GM06990 (cell line): ENCODE results near the gene CDYL.
"Not testable (repeated sequence)": the region's sequence is repeated elsewhere in the genome, so short reads cannot be mapped to it uniquely, and the experiment has no call there.

Experiments used
- DNase-seq: peaks from one replicate; pipeline ENCODE4 v3.0.0-alpha.2; 2011; ENCODE audit not compliant: insufficient read length; ENCODE audit errors: extremely low read depth
- H3K27me3 ChIP-seq: replicated peaks from 2 replicates; pipeline ENCODE4 v1.6.0; 2011; ENCODE audit warnings: low read length; ENCODE audit not compliant: control insufficient read depth, insufficient read depth
- H3K36me3 ChIP-seq: 2 replicates; pipeline ENCODE4 v1.5.1; 2011; ENCODE audit warnings: low read length; ENCODE audit not compliant: control insufficient read depth, insufficient read depth
- H3K4me3 ChIP-seq: replicated peaks from 2 replicates; pipeline ENCODE4 v1.5.1; 2011; ENCODE audit warnings: low read depth, mild to moderate bottlenecking, control low read depth, low read length
- TF ChIP-seq, protein P1 (sequence below): IDR thresholded peaks from 2 replicates; pipeline ENCODE4 v1.5.1; 2011; ENCODE audit warnings: low read length, control low read depth, mild to moderate bottlenecking, inconsistent platforms; ENCODE audit not compliant: insufficient read depth, poor library complexity, severe bottlenecking

CDYL gene

DNA sequence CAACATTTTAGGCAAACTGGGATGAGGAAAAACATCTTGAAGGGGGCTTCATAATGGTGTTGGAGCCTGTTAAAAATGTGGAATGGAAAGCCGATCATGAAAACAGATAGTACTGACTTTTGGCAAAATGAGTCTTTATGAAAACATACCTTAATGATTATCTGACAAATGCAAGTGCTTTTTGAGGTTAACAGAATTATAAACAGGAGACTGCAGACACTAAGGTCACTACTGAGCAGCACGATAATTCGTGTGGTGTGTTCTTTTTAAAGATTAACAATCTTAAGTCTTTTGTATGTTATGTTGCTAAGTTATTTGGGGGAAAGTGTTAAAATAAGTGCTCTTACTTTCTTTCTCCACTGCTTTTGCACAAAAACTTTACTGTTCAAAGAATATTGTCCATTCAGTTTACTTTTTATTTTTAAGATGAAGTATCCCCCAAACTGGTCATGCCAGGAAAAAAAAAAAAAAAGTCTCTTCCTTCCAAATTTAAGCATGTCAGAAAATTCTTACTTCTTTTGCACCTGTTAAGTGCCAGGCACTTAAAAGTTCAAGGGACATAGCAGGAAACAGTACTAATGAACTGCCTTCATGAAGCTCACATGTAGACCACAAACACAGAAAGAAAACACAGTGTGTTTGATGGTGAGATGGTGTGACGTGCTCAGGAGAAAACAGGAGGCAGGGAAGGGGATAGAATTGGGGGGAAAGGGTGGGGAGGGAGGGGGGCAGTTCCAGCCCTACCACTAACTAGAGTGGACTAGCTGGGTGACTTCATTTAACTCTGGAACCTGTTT is 73.2 kb downstream of the CDYL start:
- Histone ChIP-seq H3K4me3 (no peak overlapping the region), H3K27me3 (no peaks in the 10 kb centered on the region), H3K36me3 (no peaks in the 10 kb centered on the region)
- TF ChIP-seq, protein P1, sequence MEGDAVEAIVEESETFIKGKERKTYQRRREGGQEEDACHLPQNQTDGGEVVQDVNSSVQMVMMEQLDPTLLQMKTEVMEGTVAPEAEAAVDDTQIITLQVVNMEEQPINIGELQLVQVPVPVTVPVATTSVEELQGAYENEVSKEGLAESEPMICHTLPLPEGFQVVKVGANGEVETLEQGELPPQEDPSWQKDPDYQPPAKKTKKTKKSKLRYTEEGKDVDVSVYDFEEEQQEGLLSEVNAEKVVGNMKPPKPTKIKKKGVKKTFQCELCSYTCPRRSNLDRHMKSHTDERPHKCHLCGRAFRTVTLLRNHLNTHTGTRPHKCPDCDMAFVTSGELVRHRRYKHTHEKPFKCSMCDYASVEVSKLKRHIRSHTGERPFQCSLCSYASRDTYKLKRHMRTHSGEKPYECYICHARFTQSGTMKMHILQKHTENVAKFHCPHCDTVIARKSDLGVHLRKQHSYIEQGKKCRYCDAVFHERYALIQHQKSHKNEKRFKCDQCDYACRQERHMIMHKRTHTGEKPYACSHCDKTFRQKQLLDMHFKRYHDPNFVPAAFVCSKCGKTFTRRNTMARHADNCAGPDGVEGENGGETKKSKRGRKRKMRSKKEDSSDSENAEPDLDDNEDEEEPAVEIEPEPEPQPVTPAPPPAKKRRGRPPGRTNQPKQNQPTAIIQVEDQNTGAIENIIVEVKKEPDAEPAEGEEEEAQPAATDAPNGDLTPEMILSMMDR, result no peak
- no peak for DNase-seq

DNA sequence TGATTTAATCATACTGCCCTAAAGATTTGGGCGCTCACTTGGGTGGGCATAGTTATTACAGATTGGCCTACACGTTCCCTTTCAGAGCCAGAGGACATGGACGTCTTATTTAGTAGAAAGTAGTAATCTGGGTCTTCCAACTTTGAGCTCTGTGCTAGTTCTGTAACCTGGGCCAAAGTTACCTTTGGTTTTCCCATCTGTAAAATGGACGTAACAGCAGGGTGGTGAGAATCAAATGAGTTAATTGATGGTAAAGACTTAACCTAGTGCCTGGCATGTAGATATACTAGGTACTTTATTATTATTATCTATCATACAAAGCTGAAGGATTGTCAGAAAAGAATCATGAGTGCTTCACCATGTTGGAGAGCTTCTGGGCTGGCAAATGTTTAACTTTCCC is 74.8 kb downstream of the CDYL start:
- Histone ChIP-seq H3K4me3 (no peak overlapping the region), H3K36me3 (no peaks in the 10 kb centered on the region), H3K27me3 (no peaks in the 10 kb centered on the region)
- DNase-seq, result no peak
- TF ChIP-seq, protein P1, result no peak

GRCh38 chr6:4852186-4852585 is 76.0 kb downstream of the CDYL start:
- not testable (repeated sequence) for H3K4me3 ChIP-seq, H3K36me3 ChIP-seq, H3K27me3 ChIP-seq, DNase-seq

- TF ChIP-seq, protein P1, result no peak
- H3K36me3 ChIP-seq, result no peaks in the 10 kb centered on the region
- no peak for DNase-seq
- no peak overlapping the region for H3K4me3 ChIP-seq
- H3K27me3 ChIP-seq, result no peaks in the 10 kb centered on the region
Measured at GRCh38 chr6:4852938-4853337, 76.7 kb downstream of the CDYL start.

- no peak for DNase-seq
- TF ChIP-seq, protein P1, result no peak
- Histone ChIP-seq H3K4me3 (no peak overlapping the region), H3K36me3 (no peaks in the 10 kb centered on the region), H3K27me3 (no peaks in the 10 kb centered on the region)
Measured at GRCh38 chr6:4853349-4853748, 77.1 kb downstream of the CDYL start.

DNA sequence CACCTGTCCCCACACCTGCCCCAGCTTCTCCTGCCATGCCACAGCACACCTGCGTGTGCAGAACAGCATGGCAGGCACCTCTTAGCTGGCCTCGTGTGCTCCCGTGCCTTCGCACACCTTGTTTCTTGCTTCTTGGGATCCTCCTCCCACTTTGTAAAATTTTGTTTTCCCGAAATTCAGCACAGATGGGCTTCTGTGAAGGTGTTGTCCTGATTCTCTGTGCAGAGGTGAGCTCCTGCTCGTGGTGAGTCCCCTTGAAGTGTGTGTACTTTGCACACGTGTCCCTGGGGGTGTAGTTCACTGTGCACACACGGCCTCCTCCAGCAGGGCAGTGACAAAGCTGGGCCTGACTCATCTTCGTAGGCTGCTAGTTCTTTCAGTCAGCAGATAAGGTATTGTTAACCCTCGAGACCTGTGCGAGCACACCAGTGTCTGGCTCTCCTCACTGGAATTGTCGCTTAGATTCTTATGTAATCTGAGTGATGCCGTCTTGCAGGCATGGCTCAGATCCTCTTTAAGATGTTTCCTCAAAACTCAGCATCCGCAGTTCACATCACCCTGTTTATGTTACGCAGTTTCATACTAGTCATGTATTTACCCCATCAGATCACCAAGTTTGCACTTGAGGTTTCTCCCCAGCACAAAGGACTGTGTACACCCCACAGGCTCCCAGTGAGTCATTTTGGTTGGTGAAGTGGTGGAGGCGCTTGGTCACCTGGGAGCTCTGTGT is 77.7 kb downstream of the CDYL start:
- no peaks in the 10 kb centered on the region for H3K27me3 ChIP-seq
- TF ChIP-seq, protein P1, result no peak
- H3K36me3 ChIP-seq, result no peaks in the 10 kb centered on the region
- H3K4me3 ChIP-seq, result no peak overlapping the region
- DNase-seq, result no peak
